NCI-H524 (cell line): ENCODE measurements around the gene GULP1.
"Not testable (repeated sequence)": the region's sequence is repeated elsewhere in the genome, so short reads cannot be mapped to it uniquely, and the experiment has no call there.

ENCODE experiments used
- DNase-seq, 2 experiments: peaks; one replicate each; lab custom pipeline; 2025; lab: John Stamatoyannopoulos, UW

The GULP1 gene

DNA sequence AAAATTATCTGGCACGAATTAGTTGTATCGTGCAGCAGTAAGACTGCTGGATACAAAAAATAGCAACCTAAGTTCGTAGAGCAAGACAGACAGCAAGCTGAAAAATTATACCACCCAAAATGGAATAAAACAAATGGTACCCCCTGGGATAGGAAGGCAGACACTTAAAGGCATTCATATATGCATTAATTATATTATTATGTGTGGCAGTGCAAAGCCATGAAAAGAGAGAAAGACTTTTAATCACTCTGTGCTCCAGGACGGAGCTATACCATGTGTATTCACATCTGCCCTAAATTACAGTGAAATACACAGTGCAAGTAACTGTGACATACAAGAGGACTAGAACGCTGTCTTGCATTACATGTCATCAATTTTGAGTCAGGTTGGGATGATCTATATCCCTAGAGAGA lies 235.9 kb downstream of the GULP1 start:
- no peak for DNase-seq

DNA sequence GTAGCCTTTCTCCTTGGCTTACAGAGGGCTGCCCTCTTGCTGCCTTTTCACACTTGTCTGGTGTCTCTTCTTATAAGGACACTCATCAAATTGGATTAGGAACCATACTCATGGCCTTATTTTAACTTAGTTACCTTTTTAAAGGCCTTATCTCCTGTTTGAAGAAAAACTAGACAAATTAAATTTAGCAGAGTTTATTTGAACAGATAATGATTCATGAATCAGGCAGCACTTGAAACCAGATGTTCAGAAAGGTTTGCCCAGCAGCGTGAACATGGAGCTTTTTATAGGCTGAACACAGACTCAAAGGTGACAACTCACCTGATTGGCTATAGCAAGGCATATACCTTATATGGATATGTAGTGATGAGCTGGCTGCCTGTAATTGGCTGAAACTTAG lies 238.0 kb downstream of the GULP1 start:
- no peak for DNase-seq

GRCh38 chr2:188534875-188535274 lies 243.2 kb downstream of the GULP1 start:
- no peak for DNase-seq

- DNase-seq: no peak
Measured at GRCh38 chr2:188551671-188552070, 260.0 kb downstream of the GULP1 start.

- no peak for DNase-seq
Measured at GRCh38 chr2:188557081-188557480, 265.4 kb downstream of the GULP1 start.

DNA sequence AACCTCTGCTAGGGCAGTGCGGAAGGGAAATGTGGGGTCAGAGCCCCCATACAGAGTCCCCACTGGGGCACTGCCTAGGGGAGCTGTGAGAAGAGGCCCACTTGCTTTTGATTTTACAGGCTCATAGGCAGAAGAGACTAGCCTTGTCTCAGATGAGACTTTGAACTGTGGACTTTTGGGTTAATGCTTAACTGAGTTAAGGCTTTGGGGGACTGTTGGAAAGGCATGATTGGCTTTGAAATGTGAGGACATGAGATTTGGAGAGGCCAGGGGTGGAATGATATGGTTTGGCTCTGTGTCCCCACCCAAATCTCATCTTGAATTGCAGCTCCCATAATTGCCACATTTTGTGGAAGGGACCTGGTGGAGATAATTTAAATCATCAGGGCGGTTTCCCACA lies 267.8 kb downstream of the GULP1 start:
- DNase-seq: not testable (repeated sequence)

DNA sequence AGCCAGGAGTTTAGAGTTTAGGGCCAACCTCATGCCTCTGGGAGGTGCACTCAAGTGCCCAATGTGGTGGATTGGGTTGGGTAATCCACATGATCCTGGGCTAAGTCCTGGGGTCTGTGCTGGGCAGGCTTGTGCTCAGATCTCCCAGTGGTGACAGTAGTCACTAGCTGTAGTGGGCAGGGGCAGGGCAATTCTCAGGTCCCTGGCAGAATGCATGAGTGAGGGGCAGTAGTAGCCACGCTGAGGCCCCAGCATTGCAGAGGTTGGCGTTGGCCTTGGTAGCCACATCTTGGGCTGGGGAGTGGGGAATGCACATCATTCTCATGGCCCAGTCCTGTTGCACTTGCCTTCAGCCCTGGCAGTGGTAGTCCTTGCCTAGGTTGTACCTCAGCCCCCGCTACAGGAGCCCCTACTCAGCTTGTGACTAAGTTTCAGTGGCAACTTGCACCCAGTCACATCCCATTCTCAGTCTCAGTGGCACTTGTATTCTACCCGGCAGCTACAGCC lies 269.9 kb downstream of the GULP1 start:
- no peak for DNase-seq

DNA sequence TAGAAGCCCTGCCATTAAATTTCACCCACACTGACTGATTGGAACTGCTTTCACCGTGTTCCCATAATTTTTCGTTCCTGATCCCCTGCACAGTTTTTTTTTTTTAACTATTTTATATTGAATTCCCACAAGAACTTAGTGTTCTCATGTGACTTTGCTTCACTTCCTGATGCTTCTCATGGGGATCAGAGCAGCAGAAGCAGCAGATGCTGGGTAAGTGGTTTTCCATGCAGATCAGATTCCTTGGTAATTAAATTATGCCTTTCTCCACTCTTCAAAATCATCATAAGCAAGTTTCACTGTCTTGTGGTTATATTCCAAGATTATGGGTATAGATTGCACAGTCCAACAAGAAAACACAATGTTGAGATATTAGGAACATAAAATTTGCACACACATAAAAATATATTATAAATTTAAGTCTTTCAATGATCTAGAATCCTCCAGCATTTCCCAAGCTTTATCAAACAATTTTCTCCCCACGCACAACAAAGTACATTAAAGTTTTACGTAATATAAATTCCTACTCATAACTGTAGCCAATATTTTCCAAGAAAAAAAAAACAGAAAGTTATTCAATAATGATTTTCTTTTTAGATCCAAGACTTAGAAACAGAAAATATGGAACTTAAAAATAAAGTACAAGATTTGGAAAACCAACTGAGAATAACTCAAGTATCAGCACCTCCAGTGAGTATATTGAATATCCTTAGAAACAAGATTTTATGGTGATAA lies 277.9 kb downstream of the GULP1 start:
- peak; percentile 62 to 83 for DNase-seq

DNA sequence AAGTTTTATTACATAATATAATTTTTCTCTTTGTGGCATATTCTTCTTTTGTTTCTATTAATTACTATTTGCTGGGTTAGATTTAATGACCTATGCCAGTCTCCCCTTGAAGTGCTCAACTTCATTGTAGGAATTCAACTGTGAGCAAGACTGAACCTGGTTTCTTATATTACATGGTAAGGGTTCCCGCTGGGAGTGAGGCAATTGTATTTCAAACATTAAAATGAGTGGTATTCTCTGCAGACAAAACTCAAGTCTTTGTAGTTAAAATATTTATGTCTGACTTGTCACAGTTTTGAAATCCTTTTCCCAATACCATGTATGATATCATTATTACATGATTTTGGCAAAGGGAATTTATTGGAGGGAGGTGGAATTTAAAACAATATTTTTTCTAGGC lies 278.7 kb downstream of the GULP1 start:
- DNase-seq: no peak

DNA sequence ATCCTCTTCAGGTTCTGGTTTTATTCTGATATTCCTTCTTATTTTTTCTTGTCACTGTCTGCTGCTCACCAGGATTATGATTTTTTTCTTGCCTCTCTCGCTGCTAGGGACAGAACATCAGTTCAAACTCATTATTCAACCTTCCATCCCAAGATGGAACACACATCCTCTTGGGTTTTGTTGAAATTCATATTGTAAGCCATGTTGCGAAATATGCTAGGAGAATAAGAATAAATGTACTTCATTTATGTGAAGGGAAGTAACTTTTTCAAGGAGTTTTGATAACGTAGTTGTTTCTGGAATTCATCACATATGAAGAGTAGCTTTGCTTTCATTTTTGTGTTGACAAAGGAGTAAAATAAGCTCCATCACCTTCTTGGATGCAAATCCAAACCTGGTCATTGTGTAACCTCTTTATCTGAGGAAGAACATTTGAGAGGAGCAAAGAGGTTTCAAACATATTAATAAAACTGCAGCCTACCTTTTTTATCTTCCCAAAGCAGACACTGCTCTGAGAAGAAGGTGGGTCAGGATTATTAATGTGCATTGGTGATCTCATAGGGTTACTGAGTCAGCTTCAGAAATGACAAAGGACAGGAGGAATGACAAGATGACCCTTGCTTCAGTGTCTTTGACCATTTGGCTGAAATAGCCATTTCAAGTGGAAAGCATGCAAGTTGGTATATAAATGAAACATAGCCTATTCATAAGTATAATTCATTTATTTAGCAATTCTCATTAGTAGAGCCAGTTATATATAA lies 280.0 kb downstream of the GULP1 start:
- no peak for DNase-seq

- DNase-seq: no peak
Measured at GRCh38 chr2:188572592-188572991, 280.9 kb downstream of the GULP1 start.

DNA sequence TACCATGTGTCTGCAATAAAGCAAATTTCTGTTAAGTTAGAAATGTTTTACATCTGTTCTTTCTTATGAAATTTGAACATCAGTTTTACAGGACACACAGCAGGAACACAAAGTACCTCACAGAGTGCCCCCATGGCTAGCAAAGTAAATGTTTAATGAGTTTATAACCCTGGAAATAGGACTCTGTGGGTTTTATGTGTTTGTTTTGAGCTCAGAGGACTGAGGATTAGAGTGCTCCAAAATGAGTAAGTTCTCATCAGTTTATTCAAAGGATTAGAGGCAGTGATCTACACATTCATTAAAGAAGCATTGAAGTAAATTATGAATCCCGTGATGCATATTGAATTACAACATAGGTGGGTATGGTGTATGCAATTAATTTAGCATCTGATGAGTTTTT lies 281.8 kb downstream of the GULP1 start:
- peak; percentile 31 to 77 for DNase-seq

GRCh38 chr2:188576006-188576405 lies 284.3 kb downstream of the GULP1 start:
- DNase-seq: no peak

DNA sequence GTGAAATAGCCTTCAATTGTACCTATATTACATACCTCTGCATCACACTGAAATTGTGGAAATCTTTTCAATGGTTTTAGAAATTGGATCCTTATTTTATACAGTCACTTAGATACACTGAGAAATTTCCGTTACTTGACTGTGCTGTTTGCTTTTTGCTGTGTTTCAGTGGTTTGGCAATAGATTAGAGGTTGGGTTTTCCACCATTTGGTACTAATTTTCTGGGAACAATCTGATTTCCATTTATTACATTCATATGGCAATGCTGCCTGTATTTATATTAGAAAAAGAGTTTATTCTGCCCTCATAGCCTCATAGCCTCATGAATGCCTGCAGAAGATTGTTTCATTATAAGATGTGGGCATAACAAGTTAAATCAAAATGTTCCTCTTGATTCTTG lies 285.0 kb downstream of the GULP1 start:
- no peak for DNase-seq

- DNase-seq: no peak
Measured at GRCh38 chr2:188577231-188577630, 285.6 kb downstream of the GULP1 start.

GRCh38 chr2:188580738-188581137 lies 289.1 kb downstream of the GULP1 start:
- no peak for DNase-seq

DNA sequence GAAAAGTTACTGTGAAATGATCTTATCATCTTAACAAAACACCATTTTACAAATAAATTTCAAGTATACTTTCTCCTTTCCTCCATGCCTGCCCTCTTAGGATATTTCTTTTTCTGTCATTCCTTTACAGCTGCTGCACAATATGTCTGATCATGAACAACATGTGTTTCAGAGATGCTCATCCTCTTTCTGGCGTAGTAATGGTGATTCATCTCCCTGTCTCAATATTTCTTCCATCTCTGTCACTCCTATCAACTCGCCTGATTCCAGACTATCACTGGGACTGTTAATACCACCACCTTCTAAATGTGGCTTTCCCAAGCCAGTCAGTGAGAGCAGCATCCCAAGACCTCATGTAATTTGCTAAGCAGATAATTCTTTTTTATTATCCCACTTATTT lies 290.5 kb downstream of the GULP1 start:
- DNase-seq: no peak

GRCh38 chr2:188588235-188588634 lies 296.6 kb downstream of the GULP1 start:
- DNase-seq: no peak

- peak in 1 of 2 experiments; percentile 18 for DNase-seq
Measured at GRCh38 chr2:188596054-188596453, 304.4 kb downstream of the GULP1 start.

- no peak for DNase-seq
Measured at GRCh38 chr2:188598551-188598950, 306.9 kb downstream of the GULP1 start.

DNA sequence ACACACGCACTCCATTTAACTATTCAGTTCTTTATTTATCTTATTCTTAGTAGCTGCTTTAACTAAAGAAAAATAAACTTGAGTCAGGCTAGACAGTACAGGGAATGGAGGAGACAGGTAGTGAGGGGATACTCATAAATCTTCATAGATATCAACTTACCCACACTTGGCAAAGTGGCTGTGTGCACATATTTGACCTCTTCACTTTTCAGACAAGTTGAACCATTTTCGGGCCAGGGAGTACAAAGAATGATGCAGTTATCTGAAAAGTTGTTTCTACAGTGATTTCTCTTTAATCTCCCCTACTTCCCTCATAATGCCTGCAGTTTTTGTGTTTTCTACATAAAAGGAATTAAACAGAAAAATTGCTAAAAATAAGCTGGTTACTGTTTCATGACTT lies 307.5 kb downstream of the GULP1 start:
- DNase-seq: no peak

GRCh38 chr2:188600536-188601210 lies 309.0 kb downstream of the GULP1 start:
- DNase-seq: peak in 1 of 2 experiments; percentile 35

- peak in 1 of 2 experiments; percentile 50 for DNase-seq
Measured at GRCh38 chr2:188601391-188601790, 309.7 kb downstream of the GULP1 start.
